Retinal pigment epithelial cell (primary cell): Measurements from ENCODE around the gene RPS6KA5.

Experiments
- DNase-seq: peaks from one replicate; pipeline ENCODE4 v3.0.0-alpha.2; 2010; ENCODE audit warnings: low read depth
- H3K4me3 ChIP-seq: 2 replicates; pipeline ENCODE4 v1.5.1; 2011; ENCODE audit warnings: mild to moderate bottlenecking, low read length, control low read depth, moderate library complexity
- TF ChIP-seq, protein P1 (sequence below): conservative IDR thresholded peaks from 2 replicates; pipeline ENCODE4 v1.5.1; 2011; ENCODE audit warnings: low read depth, low read length, control low read depth, inconsistent platforms

Gene RPS6KA5

GRCh38 chr14:91082282-91082681 lies 21.8 kb upstream of the RPS6KA5 start:
- H3K4me3 ChIP-seq: no peak overlapping the region
- no peak for DNase-seq
- TF ChIP-seq, protein P1, sequence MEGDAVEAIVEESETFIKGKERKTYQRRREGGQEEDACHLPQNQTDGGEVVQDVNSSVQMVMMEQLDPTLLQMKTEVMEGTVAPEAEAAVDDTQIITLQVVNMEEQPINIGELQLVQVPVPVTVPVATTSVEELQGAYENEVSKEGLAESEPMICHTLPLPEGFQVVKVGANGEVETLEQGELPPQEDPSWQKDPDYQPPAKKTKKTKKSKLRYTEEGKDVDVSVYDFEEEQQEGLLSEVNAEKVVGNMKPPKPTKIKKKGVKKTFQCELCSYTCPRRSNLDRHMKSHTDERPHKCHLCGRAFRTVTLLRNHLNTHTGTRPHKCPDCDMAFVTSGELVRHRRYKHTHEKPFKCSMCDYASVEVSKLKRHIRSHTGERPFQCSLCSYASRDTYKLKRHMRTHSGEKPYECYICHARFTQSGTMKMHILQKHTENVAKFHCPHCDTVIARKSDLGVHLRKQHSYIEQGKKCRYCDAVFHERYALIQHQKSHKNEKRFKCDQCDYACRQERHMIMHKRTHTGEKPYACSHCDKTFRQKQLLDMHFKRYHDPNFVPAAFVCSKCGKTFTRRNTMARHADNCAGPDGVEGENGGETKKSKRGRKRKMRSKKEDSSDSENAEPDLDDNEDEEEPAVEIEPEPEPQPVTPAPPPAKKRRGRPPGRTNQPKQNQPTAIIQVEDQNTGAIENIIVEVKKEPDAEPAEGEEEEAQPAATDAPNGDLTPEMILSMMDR: no peak

DNA sequence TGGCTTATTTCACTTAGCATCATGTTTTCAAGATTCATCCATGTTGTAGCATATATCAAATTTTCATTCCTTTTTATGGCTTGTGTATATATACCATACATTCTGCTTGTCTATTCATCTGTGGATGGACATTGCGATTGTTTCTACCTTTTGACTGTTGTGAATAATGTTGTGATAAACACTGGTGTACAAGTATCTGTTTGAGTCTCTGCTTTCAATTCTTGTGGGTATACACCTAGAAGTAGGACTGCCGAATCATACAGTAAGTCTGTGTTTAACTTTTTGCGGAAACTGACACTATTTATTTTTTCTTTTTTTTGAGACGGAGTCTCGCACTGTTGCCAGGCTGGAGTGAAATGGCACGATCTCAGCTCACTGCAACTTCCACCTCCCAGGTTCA lies 19.6 kb upstream of the RPS6KA5 start:
- no peak overlapping the region for H3K4me3 ChIP-seq
- TF ChIP-seq, protein P1: no peak
- no peak for DNase-seq

- no peak overlapping the region for H3K4me3 ChIP-seq
- no peak for DNase-seq
- TF ChIP-seq, protein P1: no peak
These were observed 17.8 kb upstream of the RPS6KA5 start for GRCh38 chr14:91078095-91078737.

DNA sequence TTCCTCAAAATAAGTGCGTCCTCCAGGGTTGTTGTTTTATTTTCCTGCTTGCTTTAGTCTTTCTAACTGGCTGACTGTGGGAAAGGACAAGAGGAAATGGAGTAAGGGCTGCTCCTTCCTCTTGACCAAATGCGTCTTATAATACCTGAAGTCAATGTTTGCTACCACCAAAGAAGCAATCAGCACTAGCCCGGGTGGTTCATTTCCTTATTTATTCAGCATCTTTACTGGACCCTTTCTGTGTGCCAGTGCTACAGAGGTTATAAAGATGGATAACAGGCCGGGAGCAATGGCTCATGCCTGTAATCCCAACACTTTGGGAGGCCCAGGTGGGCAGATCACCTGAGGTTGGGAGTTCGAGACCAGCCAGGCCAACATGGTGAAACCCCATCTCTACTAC lies 15.1 kb upstream of the RPS6KA5 start:
- H3K4me3 ChIP-seq: no peak overlapping the region
- TF ChIP-seq, protein P1: no peak
- DNase-seq: no peak

DNA sequence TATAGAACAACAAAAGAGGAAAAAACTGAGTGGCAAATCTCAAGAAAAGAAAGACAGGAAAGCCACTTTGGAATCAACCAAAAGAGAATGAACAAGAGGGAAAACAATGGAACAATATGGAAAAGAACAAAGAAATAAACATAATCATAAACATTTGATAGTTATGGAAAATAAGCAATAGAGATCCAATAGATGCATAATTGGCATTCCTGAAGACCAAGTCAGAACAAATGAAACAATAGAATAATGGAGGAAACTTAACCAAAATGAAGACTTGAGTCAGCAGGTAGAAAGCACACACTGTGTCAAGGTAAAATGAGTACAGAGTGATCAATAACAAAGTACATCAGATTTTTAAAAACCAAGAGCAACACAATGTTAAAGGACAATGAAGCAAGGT lies 10.1 kb upstream of the RPS6KA5 start:
- TF ChIP-seq, protein P1: no peak
- no peak for DNase-seq

GRCh38 chr14:91068642-91069041 lies 8.2 kb upstream of the RPS6KA5 start:
- H3K4me3 ChIP-seq: no peak overlapping the region
- DNase-seq: no peak
- TF ChIP-seq, protein P1: no peak

More for the DNA sequence above, 10.1 kb upstream of the RPS6KA5 start:
- no peak overlapping the region for H3K4me3 ChIP-seq

DNA sequence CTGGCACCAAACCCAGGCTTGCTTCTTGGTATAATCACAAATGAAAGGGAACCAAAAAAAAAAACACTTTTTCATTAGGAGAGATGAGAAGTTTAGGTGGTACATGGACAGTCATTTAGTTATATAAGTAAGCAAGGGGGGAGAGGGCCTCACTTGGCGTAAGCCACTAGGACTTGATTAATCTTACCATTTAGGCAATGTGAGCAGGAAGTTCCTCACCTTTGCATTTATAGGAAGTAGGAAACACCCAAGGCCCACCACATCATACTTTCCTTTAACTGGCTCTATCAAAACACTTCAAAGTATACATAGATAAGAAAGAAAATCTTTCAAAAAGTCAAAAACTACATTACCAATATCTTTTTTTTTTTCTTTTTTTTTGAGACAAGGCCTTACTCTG lies 6.7 kb upstream of the RPS6KA5 start:
- no peak overlapping the region for H3K4me3 ChIP-seq
- no peak for DNase-seq
- TF ChIP-seq, protein P1: no peak
